GM21717 (cell line): Measurements from ENCODE around the gene HELB.
A peak's percentile ranks its signal among the peaks of the same experiment; 100 is the strongest.

Source experiments
- ATAC-seq: cut with Tn5 transposase; IDR thresholded peaks from one replicate; pipeline ENCODE4 v1.9.1; 2021; ENCODE audit warnings: mild to moderate bottlenecking, moderate library complexity; ENCODE audit not compliant: unreplicated experiment

The HELB gene

GRCh38 chr12:66302827-66303169 lies 505 bp downstream of the HELB start:
- ATAC-seq: no peak

DNA sequence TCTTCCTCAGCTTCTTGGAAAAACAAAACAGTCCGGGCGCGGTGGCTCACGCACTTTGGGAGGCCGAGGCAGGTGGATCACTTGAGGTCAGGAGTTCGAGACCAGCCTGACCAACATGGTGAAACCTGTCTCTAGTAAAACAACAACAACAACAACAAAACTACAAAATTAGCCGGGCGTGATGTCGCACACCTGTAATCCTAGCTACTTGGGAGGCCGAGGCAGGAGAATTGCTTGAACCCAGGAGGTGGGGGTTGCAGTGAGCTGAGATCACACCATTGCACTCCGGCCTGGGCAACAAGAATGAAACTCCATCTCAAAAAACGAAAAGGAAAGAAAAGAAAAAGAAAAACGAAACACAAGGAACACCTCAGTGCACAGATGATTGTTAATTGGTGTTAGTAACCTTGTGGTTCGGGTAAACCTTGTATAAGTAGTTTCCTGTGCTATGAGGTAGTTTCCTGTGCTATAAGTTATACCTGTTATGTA lies 1.1 kb downstream of the HELB start:
- ATAC-seq: peak; percentile 45

DNA sequence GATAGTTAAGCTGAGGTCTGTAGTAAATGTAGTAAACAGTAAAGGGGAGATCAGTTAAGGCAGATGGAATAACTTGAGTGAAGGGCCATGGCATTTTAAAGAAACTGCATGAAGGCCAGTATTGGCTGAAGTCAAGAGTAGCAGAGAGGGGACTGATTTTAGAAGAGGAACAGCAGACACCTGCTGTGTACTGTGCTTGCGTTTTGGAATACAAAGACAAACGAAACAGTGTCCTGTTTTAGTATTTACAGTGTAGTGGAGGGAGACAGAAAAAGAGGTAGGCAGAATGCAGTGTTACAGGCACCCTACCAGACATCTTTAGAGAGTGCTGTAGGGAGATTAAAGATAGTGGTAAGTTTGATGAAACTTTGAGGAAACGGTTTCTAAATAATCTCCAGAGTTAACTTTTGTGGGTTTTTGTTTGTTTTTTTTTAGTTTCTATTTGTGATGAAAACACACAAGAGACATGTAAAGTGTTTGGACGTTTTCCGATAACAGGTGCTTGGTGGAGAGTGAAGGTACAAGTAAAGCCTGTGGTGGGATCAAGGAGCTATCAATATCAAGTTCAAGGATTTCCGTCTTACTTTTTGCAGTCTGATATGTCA lies 2.1 kb downstream of the HELB start:
- no peak for ATAC-seq

DNA sequence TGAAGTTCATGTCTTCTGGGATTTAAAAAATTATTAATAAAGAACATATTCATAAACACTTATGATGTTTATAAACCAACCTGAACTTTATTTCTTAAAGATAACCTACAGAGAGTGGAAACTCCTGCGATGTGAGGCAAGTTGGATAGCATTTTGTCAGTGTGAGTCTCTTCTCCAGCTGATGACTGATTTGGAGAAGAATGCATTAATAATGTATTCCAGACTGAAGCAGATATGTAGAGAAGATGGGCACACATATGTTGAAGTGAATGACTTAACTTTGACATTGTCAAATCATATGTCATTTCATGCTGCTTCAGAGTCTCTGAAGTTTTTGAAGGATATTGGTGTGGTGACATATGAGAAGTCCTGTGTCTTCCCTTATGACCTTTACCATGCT lies 7.3 kb downstream of the HELB start:
- no peak for ATAC-seq

DNA sequence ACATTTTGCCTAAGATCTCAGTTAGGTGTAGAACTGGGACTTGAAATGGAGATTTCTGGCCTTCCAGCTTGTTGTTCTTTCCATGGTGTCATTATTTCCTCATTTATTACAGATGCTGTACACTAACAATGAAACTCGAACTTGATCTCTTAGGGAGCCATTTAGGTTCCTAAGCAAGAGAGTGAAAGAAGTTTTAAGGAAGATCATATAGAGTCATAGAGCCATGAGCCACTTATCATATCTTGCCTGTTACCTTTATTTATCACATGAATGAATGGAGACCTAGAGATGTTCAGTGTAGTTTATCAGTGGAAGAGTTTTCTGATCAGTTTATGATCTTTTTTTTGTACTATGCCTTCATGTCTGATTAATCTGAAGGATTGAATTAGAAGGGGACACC lies 9.9 kb downstream of the HELB start:
- ATAC-seq: no peak

GRCh38 chr12:66314278-66314677 lies 12.0 kb downstream of the HELB start:
- ATAC-seq: no peak

- ATAC-seq: no peak
Measured at GRCh38 chr12:66319266-66319954, 17.1 kb downstream of the HELB start.

DNA sequence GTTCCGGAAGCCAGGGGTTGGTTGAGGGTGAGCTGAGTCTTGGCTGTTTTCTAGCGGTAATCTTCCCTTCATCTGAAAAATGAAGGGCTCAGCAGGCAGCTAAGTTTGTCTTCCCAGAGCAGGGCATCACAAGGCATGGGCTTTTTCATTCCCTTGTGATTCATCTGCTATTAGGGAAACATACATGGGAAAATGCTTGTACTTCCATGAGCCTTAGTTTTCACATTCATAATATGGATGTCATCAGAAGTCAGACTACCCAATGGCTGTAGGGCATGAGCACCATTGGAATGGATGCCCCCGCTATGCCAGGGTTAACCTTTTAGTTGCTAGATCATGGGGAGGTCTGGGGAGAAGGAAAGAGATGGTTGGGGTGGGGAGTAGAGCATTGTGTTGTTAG lies 18.7 kb downstream of the HELB start:
- ATAC-seq: no peak

DNA sequence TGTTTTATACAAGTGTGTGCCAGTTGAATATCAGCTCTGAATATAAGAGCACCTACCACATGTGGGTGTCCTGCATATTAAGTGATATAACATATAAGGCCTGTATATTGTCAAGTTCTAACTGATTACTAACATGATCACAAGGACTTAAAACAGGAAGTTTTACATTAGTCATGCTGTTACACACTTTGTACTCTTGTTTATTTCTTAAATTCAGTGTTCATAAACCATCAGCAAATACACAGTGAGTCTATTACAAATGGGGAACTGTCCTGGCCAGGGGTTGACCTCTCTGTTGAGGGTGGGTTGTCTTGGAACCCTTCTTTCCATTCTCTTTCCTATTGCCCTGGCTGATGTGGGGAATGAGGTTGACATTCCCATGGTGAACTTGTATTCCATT lies 19.1 kb downstream of the HELB start:
- no peak for ATAC-seq

- ATAC-seq: no peak
Measured at GRCh38 chr12:66323017-66323416, 20.7 kb downstream of the HELB start.

DNA sequence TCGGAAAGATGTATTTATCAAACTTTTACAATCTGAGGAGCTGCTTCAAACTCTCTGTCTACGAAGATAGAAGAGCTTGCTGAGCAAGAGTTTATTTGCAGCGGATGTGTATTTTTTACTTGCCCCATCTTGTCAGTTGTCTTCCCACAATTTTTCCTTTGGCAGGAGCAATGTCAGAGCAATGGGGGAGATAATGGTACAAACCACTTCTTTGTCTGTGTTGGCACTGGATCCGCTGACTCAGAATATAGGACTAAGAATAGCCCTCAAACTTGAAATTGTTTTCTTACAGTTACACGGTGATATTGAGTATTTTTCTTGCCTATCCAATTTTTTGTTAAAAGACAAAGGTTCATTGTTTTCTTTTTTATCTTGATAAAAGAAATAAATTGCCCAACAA lies 27.6 kb downstream of the HELB start:
- no peak for ATAC-seq

DNA sequence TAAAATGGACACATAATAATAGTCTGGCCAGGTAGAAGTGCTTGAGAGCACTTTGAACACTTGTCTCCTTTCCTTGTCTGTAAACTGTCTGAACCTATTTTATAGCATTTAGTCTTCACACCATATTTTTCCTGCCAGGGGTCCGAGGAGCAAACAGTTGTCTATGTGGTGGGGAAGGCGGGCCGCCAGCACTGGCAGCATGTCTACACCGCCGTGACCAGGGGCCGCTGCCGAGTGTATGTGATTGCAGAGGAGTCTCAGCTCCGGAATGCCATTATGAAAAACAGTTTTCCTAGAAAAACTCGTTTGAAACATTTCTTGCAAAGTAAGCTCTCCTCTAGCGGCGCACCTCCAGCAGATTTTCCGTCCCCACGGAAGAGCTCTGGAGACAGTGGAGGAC lies 28.7 kb downstream of the HELB start:
- no peak for ATAC-seq

GRCh38 chr12:66331814-66332213 lies 29.5 kb downstream of the HELB start:
- no peak for ATAC-seq

GRCh38 chr12:66335746-66336145 lies 33.5 kb downstream of the HELB start:
- no peak for ATAC-seq

- ATAC-seq: no peak
Measured at GRCh38 chr12:66337381-66338010, 35.2 kb downstream of the HELB start.

DNA sequence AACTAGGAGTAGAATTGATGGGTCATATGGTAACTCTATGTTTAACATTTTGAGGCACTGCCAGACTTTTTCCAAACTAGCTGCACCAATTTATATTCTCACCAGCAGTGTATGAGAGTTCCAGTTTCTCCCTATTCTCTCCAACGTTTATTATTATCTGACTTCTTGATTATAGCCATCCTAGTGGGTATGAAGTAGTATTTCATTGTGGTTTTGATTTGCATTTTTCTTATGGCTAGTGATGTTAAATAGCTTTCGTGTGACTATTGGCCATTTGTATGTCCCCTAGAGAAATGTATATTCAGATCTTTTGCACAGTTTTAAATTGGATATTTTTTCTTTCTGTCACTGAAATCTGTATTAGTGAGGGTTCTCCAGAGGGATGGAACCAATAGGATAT lies 37.8 kb downstream of the HELB start:
- no peak for ATAC-seq

DNA sequence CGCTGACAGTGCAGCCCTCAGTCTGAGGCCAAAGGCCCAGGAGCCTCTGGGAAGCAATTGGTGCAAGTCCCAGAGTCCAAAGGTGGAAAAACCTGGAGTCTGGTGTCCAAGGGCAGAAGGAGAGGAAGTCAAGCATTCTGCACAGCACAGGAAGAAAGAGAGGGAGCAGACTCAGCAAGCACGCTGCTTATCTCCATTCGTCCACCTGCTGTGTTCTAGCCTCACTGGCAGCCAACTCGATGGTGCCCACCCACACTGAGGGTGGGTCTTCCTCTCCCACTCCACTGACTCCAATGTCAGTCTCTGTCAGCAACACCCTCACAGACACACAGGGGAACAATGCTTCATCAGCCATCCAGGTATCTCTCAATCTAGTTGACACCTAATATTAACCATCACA lies 38.8 kb downstream of the HELB start:
- no peak for ATAC-seq

- no peak for ATAC-seq
Measured at GRCh38 chr12:66345212-66345611, 42.9 kb downstream of the HELB start.

DNA sequence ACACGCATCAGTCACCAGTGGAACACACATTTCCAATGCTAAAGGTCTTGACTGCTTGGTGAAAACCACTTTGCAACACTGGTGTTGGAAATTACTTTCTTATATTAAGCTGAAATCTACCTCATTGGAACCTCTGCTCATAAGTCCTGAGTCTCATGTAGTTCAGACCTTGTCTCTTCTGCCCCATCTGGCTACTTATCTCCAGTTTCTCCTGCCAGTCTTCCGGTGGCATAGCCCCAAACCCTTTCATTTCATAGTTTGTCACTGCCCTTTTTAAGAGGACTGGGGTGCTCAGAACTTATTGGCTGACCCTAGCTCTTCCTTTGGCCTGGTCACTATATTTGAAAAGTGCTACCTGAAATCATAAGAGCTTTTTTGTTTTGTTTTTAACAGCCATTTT lies 43.7 kb downstream of the HELB start:
- ATAC-seq: no peak

GRCh38 chr12:66351301-66351700 lies 49.0 kb downstream of the HELB start:
- no peak for ATAC-seq

- no peak for ATAC-seq
Measured at GRCh38 chr12:66352197-66352596, 49.9 kb downstream of the HELB start.

- ATAC-seq: no peak
Measured at GRCh38 chr12:66352899-66353298, 50.6 kb downstream of the HELB start.
